ENCODE data around the gene ENTPD1.

GRCh38 chr10:95835911-95836310 is 79.9 kb downstream of the ENTPD1 start:
- no peak for TF ChIP-seq EZH2 (IDR thresholded peaks at IDR 0.05; ENCODE audit: insufficient read depth, poor library complexity, severe bottlenecking)
- no peak for TF ChIP-seq EZH2phosphoT487 (IDR thresholded peaks at IDR 0.05; ENCODE audit: insufficient read depth, low read depth)
